HL-60/S4 treated with retinoic acid at 250 ng/mL for 4 days and 3 days (cell line): ENCODE data around the gene LRRC26.

ENCODE experiments used
- in situ Hi-C: fragments of 300-500 bp; cut with MboI; formaldehyde crosslinking; loops from 2 replicates; pipeline ENCODE4 v1.7.0; 2022; ENCODE audit warnings: low sequenced_read_pairs

LRRC26 gene

GRCh38 chr9:137157618-137158415 is 12.0 kb downstream of the LRRC26 start:
- in situ Hi-C loops = no loop called here

- in situ Hi-C loops = no loop called here
Measured at GRCh38 chr9:137156567-137157375, 13.1 kb downstream of the LRRC26 start.

GRCh38 chr9:137152844-137153405 is 16.9 kb downstream of the LRRC26 start:
- in situ Hi-C loops = no loop called here

- in situ Hi-C loops = no loop called here
Measured at GRCh38 chr9:137150617-137151457, 19.0 kb downstream of the LRRC26 start.

- in situ Hi-C loops = no loop called here
Measured at GRCh38 chr9:137149942-137150616, 19.8 kb downstream of the LRRC26 start.

GRCh38 chr9:137149363-137149762 is 20.5 kb downstream of the LRRC26 start:
- in situ Hi-C loops = no loop called here

- in situ Hi-C loops = no loop called here
Measured at GRCh38 chr9:137148661-137149060, 21.2 kb downstream of the LRRC26 start.

GRCh38 chr9:137148242-137148641 is 21.6 kb downstream of the LRRC26 start:
- in situ Hi-C loops = no loop called here

GRCh38 chr9:137147793-137148160 is 22.1 kb downstream of the LRRC26 start:
- in situ Hi-C loops = no loop called here

- in situ Hi-C loops = no loop called here
Measured at GRCh38 chr9:137147091-137147792, 22.6 kb downstream of the LRRC26 start.

- in situ Hi-C loops = no loop called here
Measured at GRCh38 chr9:137146527-137146918, 23.3 kb downstream of the LRRC26 start.

GRCh38 chr9:137145731-137146526 is 23.9 kb downstream of the LRRC26 start:
- in situ Hi-C loops = no loop called here

- in situ Hi-C loops = no loop called here
Measured at GRCh38 chr9:137143459-137143858, 26.4 kb downstream of the LRRC26 start.

GRCh38 chr9:137141976-137142936 is 27.6 kb downstream of the LRRC26 start:
- in situ Hi-C loops = no loop called here

- in situ Hi-C loops = no loop called here
Measured at GRCh38 chr9:137141050-137141810, 28.6 kb downstream of the LRRC26 start.

GRCh38 chr9:137140151-137141012 is 29.5 kb downstream of the LRRC26 start:
- in situ Hi-C loops = no loop called here
